K562 (cell line): ENCODE measurements around the gene RPL35. TPM values are rescaled to one million over a fixed set of nuclear protein-coding genes. Genes with fewer than 3 reads are reported as not detected.

Experiments
- AFF1 ChIP-seq, 2 experiments: fragments of 450-650 bp; IDR thresholded peaks; 2 replicates each; pipeline ENCODE4 v1.6.1; 2018; ENCODE audit warnings: mild to moderate bottlenecking in 2 of 2, low read depth in 1 of 2; ENCODE audit not compliant: partially characterized antibody in 2 of 2
- ARID1B ChIP-seq: fragments of 450-650 bp; IDR thresholded peaks from 2 replicates; pipeline ENCODE4 v1.6.1; 2016; ENCODE audit warnings: antibody characterized with exemption, mild to moderate bottlenecking, inconsistent platforms
- CBFA2T2 ChIP-seq: fragments of 450-650 bp; conservative IDR thresholded peaks from 2 replicates; pipeline ENCODE4 v1.6.1; 2017; ENCODE audit warnings: mild to moderate bottlenecking
- CBX1 ChIP-seq: sonication (generic); IDR thresholded peaks from 2 replicates; pipeline ENCODE4 v1.6.1; 2016; ENCODE audit warnings: antibody characterized with exemption, low read depth, mild to moderate bottlenecking
- DLX4 ChIP-seq: fragments of 250-450 bp; sonication (Bioruptor Pico); IDR thresholded peaks from 2 replicates; pipeline ENCODE4 v1.6.1; 2021; ENCODE audit warnings: mild to moderate bottlenecking
- HMG20B ChIP-seq: fragments of 250-450 bp; sonication (Bioruptor Pico); IDR thresholded peaks from 2 replicates; pipeline ENCODE4 v1.5.0; 2021; ENCODE audit warnings: mild to moderate bottlenecking
- MTA1 ChIP-seq: fragments of 450-650 bp; IDR thresholded peaks from 2 replicates; pipeline ENCODE4 v1.6.1; 2017; ENCODE audit warnings: borderline replicate concordance
- MXI1 ChIP-seq: IDR thresholded peaks from 2 replicates; pipeline ENCODE4 v1.6.1; 2011; ENCODE audit warnings: low read depth, mild to moderate bottlenecking, improper control_type of control experiment, low read length
- POLR2G ChIP-seq: fragments of 200-400 bp; formaldehyde crosslinking; IDR thresholded peaks from 2 replicates; pipeline ENCODE4 v1.6.1; 2017; ENCODE audit warnings: low read depth, mild to moderate bottlenecking, antibody characterized with exemption, low read length, moderate library complexity
- PTTG1 ChIP-seq: fragments of 450-650 bp; IDR thresholded peaks from 2 replicates; pipeline ENCODE4 v1.6.1; 2016; ENCODE audit warnings: low read depth, mild to moderate bottlenecking, missing genetic modification characterization, missing compliant biosample characterization
- RBM22 ChIP-seq: fragments of 200-400 bp; formaldehyde crosslinking; IDR thresholded peaks from 2 replicates; pipeline ENCODE4 v1.6.1; 2018; ENCODE audit warnings: low read length, low read depth; ENCODE audit not compliant: poor library complexity, severe bottlenecking
- WHSC1 ChIP-seq: IDR thresholded peaks from one replicate; pipeline ENCODE4 v1.6.1; 2012; ENCODE audit warnings: low read length, control low read depth, inconsistent platforms
- ZFX ChIP-seq: sonication (generic); formaldehyde crosslinking; IDR thresholded peaks from 2 replicates; pipeline ENCODE4 v1.8.0; 2022; ENCODE audit warnings: mild to moderate bottlenecking, missing genetic modification reagents, moderate library complexity
- ZNF143 ChIP-seq: sonication (generic); formaldehyde crosslinking; IDR thresholded peaks from 2 replicates; pipeline ENCODE4 v1.9.0; 2022; ENCODE audit warnings: mild to moderate bottlenecking, missing genetic modification reagents
- ZNF316 ChIP-seq: fragments of 450-650 bp; IDR thresholded peaks from 2 replicates; pipeline ENCODE4 v1.6.1; 2016
- ZNF586 ChIP-seq: fragments of 450-650 bp; formaldehyde crosslinking; conservative IDR thresholded peaks from 2 replicates; pipeline ENCODE4 v1.4.0; 2020; ENCODE audit warnings: mild to moderate bottlenecking, moderate library complexity
- ZNF589 ChIP-seq: fragments of 200-800 bp; sonication (Bioruptor generic); IDR thresholded peaks from 2 replicates; pipeline ENCODE4 v1.6.1; 2016; ENCODE audit warnings: low read depth, missing genetic modification characterization, missing compliant biosample characterization
- ZZZ3 ChIP-seq: fragments of 450-650 bp; IDR thresholded peaks from 2 replicates; pipeline ENCODE4 v1.6.1; 2016; ENCODE audit warnings: antibody characterized with exemption, mild to moderate bottlenecking, moderate library complexity
- polyA plus RNA-seq, 8 experiments: library from polyadenylated mRNA; depleted of rRNA in 4 of 8; stranded (reverse) in 5 of 8; unstranded in 3 of 8; fragments of >200 nt; fragmentation: Nextera tagmentation in 2 of 8; fragmentation: Illumina TruSeq in 1 of 8; extraction: Ambion mirVana in 2 of 8; extraction: Trizol in 1 of 8; gene quantifications; 2 replicates each; pipeline versions ENCODE4 v1.2.1 to v1.2.3, GENCODE V29; 2011 to 2014; ENCODE audit warnings: inconsistent platforms in 1 of 8, missing spikeins in 1 of 8
- total RNA-seq, 7 experiments: library from RNA; depleted of rRNA in 6 of 7; stranded (reverse); fragments of >200 nt in 6 of 7; fragmentation: Illumina TruSeq in 2 of 7; extraction: Trizol in 2 of 7; gene quantifications; 2 replicates each; pipeline versions ENCODE4 v1.2.1 to v1.2.3, GENCODE V29; 2011 to 2021; ENCODE audit warnings: low replicate concordance in 1 of 7
- TF ChIP-seq, protein P1 (sequence below): sonication (generic); IDR thresholded peaks from 2 replicates; pipeline ENCODE4 v1.6.1; 2016
- TF ChIP-seq, protein P2 (sequence below): fragments of 250-450 bp; sonication (Bioruptor Pico); IDR thresholded peaks from 2 replicates; pipeline ENCODE4 v1.5.0; 2021
- TF ChIP-seq, protein P3 (sequence below): fragments of 450-650 bp; IDR thresholded peaks from 2 replicates; pipeline ENCODE4 v1.7.1; 2018; ENCODE audit warnings: mild to moderate bottlenecking, low read depth; ENCODE audit not compliant: partially characterized antibody

Gene RPL35
- total and polyA plus RNA-seq, 9 of the 15 experiments (the other 6 are each of a cell fraction or from before 2014, with no cell fraction given), result 1,755 to 5,101 (median 3,405) TPM

DNA sequence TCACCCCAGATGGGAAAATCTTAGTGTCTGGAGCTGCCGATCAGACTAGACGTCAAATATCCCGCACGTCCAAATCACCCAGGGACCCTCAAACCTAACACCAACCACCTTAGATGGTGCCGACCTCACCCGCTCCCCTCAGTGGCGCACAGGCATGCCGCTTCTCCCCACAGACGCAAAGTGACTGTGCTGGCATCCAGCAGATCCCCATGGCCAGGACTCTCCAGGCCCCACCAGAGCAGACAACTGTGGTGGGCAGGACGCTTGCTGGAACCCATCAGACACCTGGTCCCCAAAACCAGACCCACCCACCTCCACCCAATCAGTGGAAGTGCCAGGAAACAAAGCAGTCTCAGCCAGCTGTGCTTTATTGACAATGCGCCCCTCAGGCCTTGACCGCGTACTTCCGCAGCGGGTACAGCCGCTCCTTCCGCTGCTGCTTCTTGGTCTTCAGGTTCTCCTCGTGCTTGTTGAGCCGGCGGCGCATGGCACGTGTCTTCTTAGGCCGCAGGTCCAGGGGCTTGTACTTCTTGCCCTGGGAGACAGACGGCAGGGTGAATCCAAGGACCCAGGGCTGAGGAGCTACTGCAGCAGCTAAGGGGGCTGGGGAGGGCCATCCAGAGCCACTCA is 4.1 kb downstream of the RPL35 start (continued):
- TF ChIP-seq MTA1 (no peak), RBM22 (peak; percentile 74), WHSC1 (no peak), ZZZ3 (no peak), MXI1 (no peak), ZNF589 (CRISPR knock-in tag) (no peak), CBX1 (no peak), HMG20B (CRISPR knock-in tag) (no peak), PTTG1 (tag) (no peak), ZNF143 (no peak), DLX4 (no peak), ZNF316 (no peak), ZFX (CRISPR knock-in tag) (0 out of 2 replicates have a peak, but pooled peaks have one; percentile 9), ARID1B (no peak), AFF1 (IDR thresholded peaks at IDR 0.05; ENCODE audit: low read depth in 1 of 2, partially characterized antibody in 2 of 2) (no peak), CBFA2T2 (no peak), POLR2G (peak; percentile 73), ZNF586 (CRISPR knock-in tag) (no peak)
- TF ChIP-seq, protein P1, sequence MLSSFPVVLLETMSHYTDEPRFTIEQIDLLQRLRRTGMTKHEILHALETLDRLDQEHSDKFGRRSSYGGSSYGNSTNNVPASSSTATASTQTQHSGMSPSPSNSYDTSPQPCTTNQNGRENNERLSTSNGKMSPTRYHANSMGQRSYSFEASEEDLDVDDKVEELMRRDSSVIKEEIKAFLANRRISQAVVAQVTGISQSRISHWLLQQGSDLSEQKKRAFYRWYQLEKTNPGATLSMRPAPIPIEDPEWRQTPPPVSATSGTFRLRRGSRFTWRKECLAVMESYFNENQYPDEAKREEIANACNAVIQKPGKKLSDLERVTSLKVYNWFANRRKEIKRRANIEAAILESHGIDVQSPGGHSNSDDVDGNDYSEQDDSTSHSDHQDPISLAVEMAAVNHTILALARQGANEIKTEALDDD, result no peak
- TF ChIP-seq, protein P2, sequence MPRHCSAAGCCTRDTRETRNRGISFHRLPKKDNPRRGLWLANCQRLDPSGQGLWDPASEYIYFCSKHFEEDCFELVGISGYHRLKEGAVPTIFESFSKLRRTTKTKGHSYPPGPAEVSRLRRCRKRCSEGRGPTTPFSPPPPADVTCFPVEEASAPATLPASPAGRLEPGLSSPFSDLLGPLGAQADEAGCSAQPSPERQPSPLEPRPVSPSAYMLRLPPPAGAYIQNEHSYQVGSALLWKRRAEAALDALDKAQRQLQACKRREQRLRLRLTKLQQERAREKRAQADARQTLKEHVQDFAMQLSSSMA (CRISPR knock-in tag), result no peak
- TF ChIP-seq, protein P3, sequence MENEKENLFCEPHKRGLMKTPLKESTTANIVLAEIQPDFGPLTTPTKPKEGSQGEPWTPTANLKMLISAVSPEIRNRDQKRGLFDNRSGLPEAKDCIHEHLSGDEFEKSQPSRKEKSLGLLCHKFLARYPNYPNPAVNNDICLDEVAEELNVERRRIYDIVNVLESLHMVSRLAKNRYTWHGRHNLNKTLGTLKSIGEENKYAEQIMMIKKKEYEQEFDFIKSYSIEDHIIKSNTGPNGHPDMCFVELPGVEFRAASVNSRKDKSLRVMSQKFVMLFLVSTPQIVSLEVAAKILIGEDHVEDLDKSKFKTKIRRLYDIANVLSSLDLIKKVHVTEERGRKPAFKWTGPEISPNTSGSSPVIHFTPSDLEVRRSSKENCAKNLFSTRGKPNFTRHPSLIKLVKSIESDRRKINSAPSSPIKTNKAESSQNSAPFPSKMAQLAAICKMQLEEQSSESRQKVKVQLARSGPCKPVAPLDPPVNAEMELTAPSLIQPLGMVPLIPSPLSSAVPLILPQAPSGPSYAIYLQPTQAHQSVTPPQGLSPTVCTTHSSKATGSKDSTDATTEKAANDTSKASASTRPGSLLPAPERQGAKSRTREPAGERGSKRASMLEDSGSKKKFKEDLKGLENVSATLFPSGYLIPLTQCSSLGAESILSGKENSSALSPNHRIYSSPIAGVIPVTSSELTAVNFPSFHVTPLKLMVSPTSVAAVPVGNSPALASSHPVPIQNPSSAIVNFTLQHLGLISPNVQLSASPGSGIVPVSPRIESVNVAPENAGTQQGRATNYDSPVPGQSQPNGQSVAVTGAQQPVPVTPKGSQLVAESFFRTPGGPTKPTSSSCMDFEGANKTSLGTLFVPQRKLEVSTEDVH, result no peak
